IMR-90 (cell line): ENCODE measurements around the gene TSPAN32. TPM values are rescaled to one million over a fixed set of nuclear protein-coding genes. Genes with fewer than 3 reads are reported as not detected.

Experiments
- ATAC-seq: fragments of 200-7000 bp; cut with Tn5 transposase; 2 replicates; pipeline ENCODE4 v1.9.1; 2020; ENCODE audit warnings: low read depth, mild to moderate bottlenecking, moderate library complexity
- BruUV-seq: library from RNA; stranded (reverse); fragments of 400-500 nt; replicated peaks from 2 replicates; lab custom pipeline; 2021; lab: Mats Ljungman, UMichigan
- CTCF ChIA-PET: fragments of 300-600 bp; formaldehyde crosslinking; extraction: SDS; loops from one replicate; lab custom pipeline; 2021; ENCODE audit warnings: antibody characterized with exemption; lab: Yijun Ruan, JAX
- POLR2A ChIA-PET: fragments of 300-600 bp; sonication (Branson Sonifier 250); formaldehyde crosslinking; loops from one replicate; lab custom pipeline; 2022; ENCODE audit warnings: antibody characterized with exemption; ENCODE audit not compliant: unreplicated experiment; lab: Charles Lee
- DNase-seq: peaks from one replicate; pipeline ENCODE4 v3.0.0; 2013
- H2AFZ ChIP-seq: replicated peaks from 2 replicates; pipeline ENCODE3; 2013; ENCODE audit warnings: low read length, mild to moderate bottlenecking; ENCODE audit not compliant: poor library complexity
- H2AK5ac ChIP-seq: 2 replicates; pipeline ENCODE4 v1.6.1; 2013; ENCODE audit warnings: low read depth, low read length, inconsistent platforms
- H2AK9ac ChIP-seq: replicated peaks from 2 replicates; pipeline ENCODE3; 2013; ENCODE audit warnings: mild to moderate bottlenecking, low read depth, low read length, moderate library complexity; ENCODE audit not compliant: poor library complexity
- H2BK120ac ChIP-seq: 2 replicates; pipeline ENCODE4 v1.6.1; 2013; ENCODE audit warnings: low read depth, low read length, inconsistent platforms
- H2BK15ac ChIP-seq: 3 replicates; pipeline ENCODE4 v1.6.1; 2013; ENCODE audit warnings: low read depth, low read length, inconsistent platforms
- H2BK20ac ChIP-seq: 2 replicates; pipeline ENCODE4 v1.6.1; 2013; ENCODE audit warnings: low read depth, mild to moderate bottlenecking, inconsistent platforms, low read length, moderate library complexity
- H2BK5ac ChIP-seq: 2 replicates; pipeline ENCODE4 v1.6.1; 2013; ENCODE audit warnings: mild to moderate bottlenecking, low read depth, low read length, inconsistent platforms; ENCODE audit not compliant: poor library complexity, severe bottlenecking
- H3K14ac ChIP-seq: replicated peaks from 2 replicates; pipeline ENCODE4 v1.6.1; 2013; ENCODE audit warnings: low read depth, low read length, inconsistent platforms
- H3K18ac ChIP-seq: 2 replicates; pipeline ENCODE4 v1.6.1; 2013; ENCODE audit warnings: low read depth, low read length, control low read depth
- H3K23ac ChIP-seq: 2 replicates; pipeline ENCODE4 v1.6.1; 2013; ENCODE audit warnings: low read depth, low read length, inconsistent platforms
- H3K27ac ChIP-seq: 2 replicates; pipeline ENCODE4 v1.5.1; 2013; ENCODE audit warnings: mild to moderate bottlenecking, control low read depth, low read length; ENCODE audit not compliant: insufficient read depth
- H3K27me3 ChIP-seq: 2 replicates; pipeline ENCODE4 v1.6.1; 2013; ENCODE audit warnings: low read length; ENCODE audit not compliant: control insufficient read depth, insufficient read depth
- H3K36me3 ChIP-seq: 2 replicates; pipeline ENCODE4 v1.6.1; 2013; ENCODE audit warnings: low read length, mixed read lengths; ENCODE audit not compliant: control insufficient read depth, insufficient read depth
- H3K4ac ChIP-seq: 2 replicates; pipeline ENCODE4 v1.6.1; 2013; ENCODE audit warnings: low read depth, low read length, inconsistent platforms
- H3K4me1 ChIP-seq: 2 replicates; pipeline ENCODE4 v1.6.1; 2013; ENCODE audit warnings: low read length, mixed read lengths; ENCODE audit not compliant: control insufficient read depth, insufficient read depth
- H3K4me2 ChIP-seq: 2 replicates; pipeline ENCODE4 v1.6.1; 2013; ENCODE audit warnings: low read depth, mild to moderate bottlenecking, control low read depth, low read length, moderate library complexity
- H3K4me3 ChIP-seq: 2 replicates; pipeline ENCODE4 v1.5.1; 2013; ENCODE audit warnings: low read depth, mild to moderate bottlenecking, control low read depth, low read length, moderate library complexity; ENCODE audit not compliant: insufficient read depth
- H3K56ac ChIP-seq: 2 replicates; pipeline ENCODE4 v1.6.1; 2013; ENCODE audit warnings: low read length, inconsistent platforms; ENCODE audit not compliant: insufficient read depth; ENCODE audit errors: extremely low read depth
- H3K79me1 ChIP-seq, 2 experiments: 2 replicates each; pipeline ENCODE4 v1.6.1; 2013; ENCODE audit warnings: low read length in 2 of 2, inconsistent platforms in 1 of 2, low read depth in 1 of 2
- H3K9ac ChIP-seq: 2 replicates; pipeline ENCODE4 v1.6.1; 2013; ENCODE audit warnings: low read depth, low read length, control low read depth
- H3K9me1 ChIP-seq: 2 replicates; pipeline ENCODE4 v1.6.1; 2013; ENCODE audit warnings: low read length, inconsistent platforms; ENCODE audit not compliant: insufficient read depth
- H3K9me3 ChIP-seq: 2 replicates; pipeline ENCODE4 v1.6.1; 2013; ENCODE audit warnings: low read length; ENCODE audit not compliant: control insufficient read depth, insufficient read depth
- H4K20me1 ChIP-seq: 2 replicates; pipeline ENCODE4 v1.6.1; 2013; ENCODE audit warnings: low read length, inconsistent platforms; ENCODE audit not compliant: insufficient read depth
- H4K5ac ChIP-seq: 2 replicates; pipeline ENCODE4 v1.6.1; 2013; ENCODE audit warnings: mild to moderate bottlenecking, low read depth, low read length, control low read depth
- H4K8ac ChIP-seq, 2 experiments: 2 replicates each; pipeline ENCODE4 v1.6.1; 2013; ENCODE audit warnings: low read depth in 2 of 2, low read length in 2 of 2, control low read depth in 1 of 2, inconsistent platforms in 1 of 2
- H4K91ac ChIP-seq: 2 replicates; pipeline ENCODE4 v1.6.1; 2013; ENCODE audit warnings: low read depth, low read length, inconsistent platforms; ENCODE audit not compliant: insufficient read depth
- POLR2A ChIP-seq: IDR thresholded peaks from 2 replicates; pipeline ENCODE4 v1.6.1; 2012; ENCODE audit warnings: mild to moderate bottlenecking, low read depth, low read length
- RCOR1 ChIP-seq: IDR thresholded peaks from 2 replicates; pipeline ENCODE4 v1.6.1; 2012; ENCODE audit warnings: mild to moderate bottlenecking, low read length, improper control_type of control experiment; ENCODE audit not compliant: insufficient replicate concordance
- RFX5 ChIP-seq: IDR thresholded peaks from 2 replicates; pipeline ENCODE4 v1.8.0; 2012; ENCODE audit warnings: low read depth, mild to moderate bottlenecking, low read length, moderate library complexity
- WGBS, 2 experiments: methylation state at CpG; one replicate each; pipeline versions ENCODE4 v1.1.5 to v1.1.7; 2013; ENCODE audit warnings: missing lambda C conversion rate in 2 of 2; ENCODE audit not compliant: insufficient read length in 1 of 2; ENCODE audit errors: extremely low coverage in 2 of 2; 5-methylcytosine and 5-hydroxymethylcytosine counted together
- dilution Hi-C: fragments of 300-500 bp; cut with HindIII; formaldehyde crosslinking; loops from one replicate; pipeline ENCODE4 v1.14.3; 2018; ENCODE audit warnings: low sequenced_read_pairs; ENCODE audit not compliant: unreplicated experiment
- in situ Hi-C: fragments of 300-500 bp; cut with MboI; formaldehyde crosslinking; loops from 3 replicates; pipeline ENCODE4 v1.14.3; 2019; ENCODE audit warnings: low sequenced_read_pairs, inconsistent platforms, mixed read lengths
- intact Hi-C: fragments of 100-400 bp; cut with micrococcal nuclease; formaldehyde crosslinking; loops from 2 replicates; pipeline ENCODE4 v1.10.0; 2022
- polyA plus RNA-seq, 3 experiments: library from polyadenylated mRNA; depleted of rRNA; stranded (reverse); fragments of >200 nt; gene quantifications; 2 replicates each; pipeline ENCODE4 v1.2.3, GENCODE V29; 2012; ENCODE audit warnings: low replicate concordance in 1 of 3
- total RNA-seq: library from RNA; depleted of rRNA; stranded (reverse); fragments of >200 nt; gene quantifications from 2 replicates; pipeline ENCODE4 v1.2.3, GENCODE V29; 2012

TSPAN32 gene
- total and polyA plus RNA-seq, 2 of the 4 experiments (the other 2 are of a cell fraction): 0.07 TPM; not detected in 1

GRCh38 chr11:2290351-2290841 lies 11.4 kb upstream of the TSPAN32 start:
- BruUV-seq: no TSS peak
- ChIA-PET CTCF (no interaction called here), POLR2A (no interaction called here)
- H2AK9ac ChIP-seq: peak overlapping the region; percentile 28
- no peak overlapping the region for H2BK120ac ChIP-seq
- dilution Hi-C loops (no loop called here), in situ Hi-C loops (no loop called here), intact Hi-C loops (no loop called here)
- H4K5ac ChIP-seq: no peak overlapping the region
- WGBS, 2 experiments: 13% methylated on average over 4 of the region's 10 CpGs; no CpG with 5 or more reads in 1 of the 2 experiments
- H3K79me1 ChIP-seq: no peaks in the 10 kb centered on the region
- no peak overlapping the region for H3K4me3 ChIP-seq
- no peaks in the 10 kb centered on the region for H3K4me1 ChIP-seq
- no peak overlapping the region for H3K56ac ChIP-seq
- peaks cover 47% of the 10 kb centered on the region for H3K27me3 ChIP-seq
- H3K14ac ChIP-seq: no peak overlapping the region
- H4K91ac ChIP-seq: no peak overlapping the region
- H3K9ac ChIP-seq: no peak overlapping the region
- H2BK20ac ChIP-seq: no peak overlapping the region
- no peaks in the 10 kb centered on the region for H3K36me3 ChIP-seq
- no peak overlapping the region for H3K18ac ChIP-seq
- H2AK5ac ChIP-seq: no peak overlapping the region
- H3K23ac ChIP-seq: no peak overlapping the region
- no peak overlapping the region for H4K8ac ChIP-seq
- no peak for TF ChIP-seq POLR2A
- no peak for TF ChIP-seq RFX5
- no peak for TF ChIP-seq RCOR1
- H2BK5ac ChIP-seq: no peak overlapping the region
- no peak overlapping the region for H3K27ac ChIP-seq
- ATAC-seq: no peak
- DNase-seq: no peak
- no peaks in the 10 kb centered on the region for H3K9me1 ChIP-seq
- no peak overlapping the region for H3K4me2 ChIP-seq
- H2AFZ ChIP-seq: no peak overlapping the region
- no peaks in the 10 kb centered on the region for H4K20me1 ChIP-seq
- H2BK15ac ChIP-seq: no peak overlapping the region
- no peak overlapping the region for H3K4ac ChIP-seq
- H3K9me3 ChIP-seq: no peaks in the 10 kb centered on the region
